ENCODE data around the gene CGB5. TPM values are rescaled to one million over a fixed set of nuclear protein-coding genes. Genes with fewer than 3 reads are reported as not detected.
"Not testable (repeated sequence)": the region's sequence is repeated elsewhere in the genome, so short reads cannot be mapped to it uniquely, and the experiment has no call there.

CGB5 gene
- total RNA-seq, 3 donors from 2014 or later, result not detected

- intact Hi-C loops (cut with DNase I, micrococcal nuclease); DNase-seq; H3K9me3 ChIP-seq; H3K36me3 ChIP-seq (ENCODE audit: low read depth); H3K4me3 ChIP-seq; ATAC-seq; H3K4me1 ChIP-seq (ENCODE audit: low read depth): not testable (repeated sequence)
These were observed 11.9 kb upstream of the CGB5 start, which contains the start of gene CGB2 for GRCh38 chr19:49031642-49032301. TSS of gene CGB2 (plus strand) at chr19:49031890. CDS start at chr19:49032096, 206 bp downstream.

- DNase-seq; H3K9me3 ChIP-seq; H3K4me3 ChIP-seq; ATAC-seq; intact Hi-C loops (cut with DNase I, micrococcal nuclease); H3K4me1 ChIP-seq (ENCODE audit: low read depth); H3K36me3 ChIP-seq (ENCODE audit: low read depth): not testable (repeated sequence)
These were observed 6.8 kb upstream of the CGB5 start, which contains the start of gene CGB1 for GRCh38 chr19:49036815-49037214. TSS of gene CGB1 (minus strand) at chr19:49036895. CDS start at chr19:49036711, 184 bp downstream.

DNA sequence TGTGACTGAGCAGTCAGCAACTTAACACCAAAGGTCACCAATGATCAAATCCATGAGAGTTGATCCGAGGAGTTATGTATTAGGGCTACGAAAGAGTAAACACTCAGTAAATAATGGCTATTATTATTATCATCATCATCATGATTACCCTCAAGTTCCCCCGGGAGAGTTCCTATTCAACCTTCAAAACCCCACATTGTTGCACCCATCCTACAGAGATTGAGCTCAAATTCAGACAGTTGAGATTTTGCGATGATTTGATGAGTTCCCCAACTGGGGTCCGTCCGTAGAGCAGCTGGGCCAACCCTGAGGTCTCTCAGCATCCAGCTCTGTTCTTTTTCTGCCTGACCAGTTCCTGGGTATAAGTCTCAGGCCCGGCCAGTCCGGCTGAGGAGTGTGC is 5.5 kb upstream of the CGB5 start:
- H3K4me3 ChIP-seq; H3K9me3 ChIP-seq; H3K4me1 ChIP-seq (ENCODE audit: low read depth); ATAC-seq; H3K36me3 ChIP-seq (ENCODE audit: low read depth); intact Hi-C loops (cut with DNase I, micrococcal nuclease); DNase-seq: not testable (repeated sequence)

DNA sequence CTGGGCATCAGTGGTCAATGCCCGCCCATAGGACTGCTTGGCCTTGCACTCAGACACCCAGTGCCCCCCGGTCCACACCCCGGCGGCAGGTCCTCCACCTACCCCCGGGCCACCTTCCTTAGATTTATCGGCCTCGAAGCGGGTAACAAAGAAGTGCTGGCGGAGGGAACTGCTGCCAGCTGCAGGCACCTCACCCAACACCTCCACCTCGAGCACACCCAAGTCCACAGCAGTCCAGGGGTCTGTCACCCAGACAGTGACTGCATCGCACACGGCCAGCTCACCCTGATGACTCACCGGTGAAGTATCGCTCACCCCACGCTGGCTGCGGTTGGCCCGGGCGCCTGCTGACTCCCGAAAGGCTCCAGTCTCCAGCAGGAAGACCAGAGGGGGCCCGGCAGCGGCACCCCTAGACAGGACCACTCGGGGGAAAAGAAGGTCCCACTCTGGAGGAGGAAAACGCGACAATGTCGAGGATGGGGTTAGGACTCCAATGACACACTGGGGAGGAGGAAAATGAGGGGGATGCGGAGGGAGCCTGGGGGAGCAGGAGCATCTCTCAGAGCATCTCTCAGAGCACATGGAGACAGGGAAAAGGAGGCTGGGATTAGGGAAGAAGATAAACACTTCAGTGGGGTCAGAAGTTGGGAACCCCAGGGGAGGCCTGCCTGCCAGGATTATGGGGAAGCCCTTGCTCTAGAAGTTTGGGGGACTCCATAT is 4.9 kb upstream of the CGB5 start:
- ATAC-seq; H3K4me3 ChIP-seq; H3K36me3 ChIP-seq (ENCODE audit: low read depth); DNase-seq; H3K9me3 ChIP-seq; H3K4me1 ChIP-seq (ENCODE audit: low read depth); intact Hi-C loops (cut with DNase I, micrococcal nuclease): not testable (repeated sequence)

- H3K4me3 ChIP-seq; H3K4me1 ChIP-seq (ENCODE audit: low read depth); H3K9me3 ChIP-seq; H3K36me3 ChIP-seq (ENCODE audit: low read depth); intact Hi-C loops (cut with DNase I, micrococcal nuclease); DNase-seq; ATAC-seq: not testable (repeated sequence)
These were observed 3.9 kb upstream of the CGB5 start for GRCh38 chr19:49039736-49040135.

- no peaks in the 10 kb centered on the region for H3K4me1 ChIP-seq (ENCODE audit: low read depth)
- H3K36me3 ChIP-seq (ENCODE audit: low read depth), result no peaks in the 10 kb centered on the region
- no peak overlapping the region for H3K4me3 ChIP-seq
- TF ChIP-seq CTCF (IDR thresholded peaks at IDR 0.05), result no peak
- no peaks in the 10 kb centered on the region for H3K9me3 ChIP-seq
- no peak for DNase-seq
- no peak for ATAC-seq
- intact Hi-C loops (cut with DNase I, micrococcal nuclease), result no loop called here
These were observed 1.5 kb upstream of the CGB5 start for GRCh38 chr19:49042177-49042576.

DNA sequence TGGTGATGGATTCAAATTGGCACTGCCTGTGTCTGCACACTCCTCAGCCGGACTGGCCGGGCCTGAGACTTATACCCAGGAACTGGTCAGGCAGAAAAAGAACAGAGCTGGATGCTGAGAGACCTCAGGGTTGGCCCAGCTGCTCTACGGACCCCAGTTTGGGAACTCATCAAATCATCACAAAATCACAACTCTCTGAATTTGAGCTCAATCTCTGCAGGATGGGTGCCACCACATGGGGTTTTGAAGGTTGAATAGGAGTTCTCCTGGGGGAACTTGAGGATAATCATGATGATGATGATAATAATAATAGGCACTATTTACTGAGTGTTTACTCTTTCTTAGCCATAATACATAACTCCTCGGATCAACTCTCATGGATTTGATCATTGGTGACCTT is 982 bp upstream of the CGB5 start:
- H3K9me3 ChIP-seq; H3K36me3 ChIP-seq (ENCODE audit: low read depth); H3K4me3 ChIP-seq; H3K4me1 ChIP-seq (ENCODE audit: low read depth); ATAC-seq; intact Hi-C loops (cut with DNase I, micrococcal nuclease); DNase-seq: not testable (repeated sequence)

GRCh38 chr19:49049011-49049410 is 5.4 kb downstream of the CGB5 start, which contains the start of gene CGB8:
TSS of gene CGB8 (minus strand) at chr19:49049111. CDS start at chr19:49048739, 372 bp downstream.
- H3K36me3 ChIP-seq (ENCODE audit: low read depth); H3K4me3 ChIP-seq; ATAC-seq; DNase-seq; H3K4me1 ChIP-seq (ENCODE audit: low read depth); intact Hi-C loops (cut with DNase I, micrococcal nuclease); H3K9me3 ChIP-seq: not testable (repeated sequence)

DNA sequence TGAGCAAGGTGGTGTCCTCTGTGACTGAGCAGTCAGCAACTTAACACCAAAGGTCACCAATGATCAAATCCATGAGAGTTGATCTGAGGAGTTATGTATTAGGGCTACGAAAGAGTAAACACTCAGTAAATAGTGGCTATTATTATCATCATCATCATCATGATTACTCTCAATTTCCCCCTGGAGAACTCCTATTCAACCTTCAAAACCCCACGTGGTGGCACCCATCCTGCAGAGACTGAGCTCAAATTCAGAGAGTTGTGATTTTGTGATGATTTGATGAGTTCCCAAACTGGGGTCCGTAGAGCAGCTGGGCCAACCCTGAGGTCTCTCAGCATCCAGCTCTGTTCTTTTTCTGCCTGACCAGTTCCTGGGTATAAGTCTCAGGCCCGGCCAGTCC is 6.2 kb downstream of the CGB5 start:
- H3K9me3 ChIP-seq; H3K4me1 ChIP-seq (ENCODE audit: low read depth); DNase-seq; H3K4me3 ChIP-seq; H3K36me3 ChIP-seq (ENCODE audit: low read depth); intact Hi-C loops (cut with DNase I, micrococcal nuclease); ATAC-seq: not testable (repeated sequence)

- intact Hi-C loops (cut with DNase I, micrococcal nuclease); H3K4me3 ChIP-seq; ATAC-seq; H3K4me1 ChIP-seq (ENCODE audit: low read depth); H3K36me3 ChIP-seq (ENCODE audit: low read depth); H3K9me3 ChIP-seq; DNase-seq: not testable (repeated sequence)
These were observed 6.9 kb downstream of the CGB5 start for GRCh38 chr19:49050376-49051033.
